Psoas muscle (tissue), 8 donors: ENCODE results near the gene TPI1. TPM values are rescaled to one million over a fixed set of nuclear protein-coding genes. Genes with fewer than 3 reads are reported as not detected.
"Not testable (repeated sequence)": the region's sequence is repeated elsewhere in the genome, so short reads cannot be mapped to it uniquely, and the experiment has no call there.

ENCODE experiments used
- ATAC-seq, 4 donors: fragments of 200-7000 bp; cut with Tn5 transposase; one replicate each; pipeline ENCODE4 v1.9.1; 2020; ENCODE audit warnings: moderate library complexity in 3 of 4, mild to moderate bottlenecking in 2 of 4
- DNase-seq, 2 donors: peaks; one replicate each; pipeline ENCODE4 v3.0.0-alpha.2; 2020
- H3K27ac ChIP-seq: fragments of 200-600 bp; one replicate; pipeline ENCODE4 v1.8.0; 2022
- H3K27me3 ChIP-seq, 3 donors: fragments of 200-600 bp in 1 of 3; one replicate each; pipeline versions ENCODE4 v1.6.1 to v1.8.0; 2013 to 2022; ENCODE audit warnings: low read length in 2 of 3, mild to moderate bottlenecking in 2 of 3, moderate library complexity in 1 of 3; ENCODE audit not compliant: insufficient read depth in 3 of 3
- H3K36me3 ChIP-seq, 2 donors: fragments of 200-600 bp in 1 of 2; one replicate each; pipeline versions ENCODE4 v1.6.1 to v1.8.0; 2013 to 2022; ENCODE audit warnings: low read depth in 1 of 2, mild to moderate bottlenecking in 1 of 2, moderate library complexity in 1 of 2; ENCODE audit not compliant: insufficient read depth in 1 of 2
- H3K4me1 ChIP-seq: fragments of 200-600 bp; one replicate; pipeline ENCODE4 v1.8.0; 2022
- H3K4me3 ChIP-seq: fragments of 200-600 bp; one replicate; pipeline ENCODE4 v1.8.0; 2022; ENCODE audit warnings: mild to moderate bottlenecking
- H3K9me3 ChIP-seq: fragments of 200-600 bp; one replicate; pipeline ENCODE4 v1.8.0; 2022
- WGBS, 3 donors: extraction: QIAGEN DNeasy Blood & Tissue Kit; methylation state at CpG; one replicate each; pipeline versions ENCODE4 v1.1.6 to v1.1.7; 2013; 5-methylcytosine and 5-hydroxymethylcytosine counted together
- intact Hi-C, 2 donors: fragments of 100-400 bp; cut with DNase I; formaldehyde crosslinking; loops; one replicate each; pipeline versions ENCODE4 v1.11.0 to v1.14.2; 2022
- polyA plus RNA-seq, 3 donors: library from polyadenylated mRNA; stranded (reverse); fragments of 200-250 nt; gene quantifications; one replicate each; pipeline ENCODE4 v1.2.3, GENCODE V29; 2013
- total RNA-seq, 4 donors: library from RNA; stranded (reverse); fragmentation: NEBNext Ultra II Directional in 2 of 4; extraction: Animal tissue kit (Norgen Biotek cat#: 25700) in 2 of 4; gene quantifications; one replicate each; pipeline versions ENCODE4 v1.2.1 to v1.2.4, GENCODE V29; 2021 to 2023
- TF ChIP-seq, protein P1 (sequence below): fragments of 200-600 bp; IDR thresholded peaks from one replicate; pipeline ENCODE4 v1.8.0; 2022; ENCODE audit warnings: antibody characterized with exemption
- donor health status: healthy with polysubstance abuse.
- donor health status: DM: no; HTN: no; CAD: no; lungs with moderate emphysema.
- donor health status: Bipolar disorder and iron deficiency.
- donor health status: healthy.
- donor health status: DM: yes; HTN: yes; CAD: no.
- donor health status: DM: no; HTN: no; CAD: no.
- donor health status: DM: no; HTN: no; CAD: no.
- donor health status: DM: yes; HTN: yes; CAD: no.

The TPI1 gene
- total and polyA plus RNA-seq, 7 donors: 537 to 952 (median 699) TPM

DNA sequence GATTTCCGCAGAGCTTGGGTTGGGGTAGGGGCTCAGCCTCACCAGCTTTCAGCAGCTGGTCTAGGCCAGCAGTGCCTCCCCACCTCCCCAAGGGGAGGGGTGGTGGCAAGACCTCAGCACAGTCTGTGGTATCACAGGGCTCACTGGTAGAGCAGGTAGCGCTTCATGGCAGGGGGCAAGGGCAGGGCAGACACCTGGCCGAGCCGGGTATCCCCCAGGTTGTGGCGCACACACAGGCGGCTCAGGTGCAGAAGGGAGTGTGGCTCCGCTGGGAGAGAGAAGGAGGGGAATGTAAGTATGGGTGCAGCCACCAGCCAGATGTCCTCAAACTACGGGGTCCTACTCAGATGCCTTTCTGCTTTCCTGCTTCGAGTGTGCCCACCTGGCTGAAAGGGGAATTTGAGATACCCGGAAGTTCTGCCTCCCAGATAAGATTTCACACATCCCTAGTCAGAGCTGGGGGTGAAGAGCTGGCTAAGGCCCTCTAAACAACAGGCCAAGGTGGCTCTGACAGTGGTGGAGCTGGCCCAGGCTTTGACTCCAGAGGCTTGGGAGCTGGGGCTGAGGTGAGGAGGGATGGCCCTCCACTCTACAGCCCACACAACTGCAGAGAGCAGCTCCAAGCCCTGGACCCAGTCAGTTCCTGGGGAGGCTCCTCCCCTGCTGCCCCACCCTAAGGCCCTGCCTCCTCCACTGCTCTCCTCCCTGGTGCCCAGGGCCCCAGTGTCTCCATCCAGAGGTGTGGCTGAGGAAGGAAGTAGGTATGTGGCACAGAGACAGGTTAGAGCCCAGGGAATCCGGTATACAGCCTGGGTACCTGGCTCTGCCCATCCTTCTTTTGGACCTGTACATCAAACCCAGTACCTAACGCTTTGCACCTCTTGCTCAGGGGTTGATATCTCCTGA is 4.0 kb downstream of the TPI1 start:
- intact Hi-C loops: no loop called here
- H3K4me3 ChIP-seq: peak overlapping the region; percentile 63
- DNase-seq: no peak

DNA sequence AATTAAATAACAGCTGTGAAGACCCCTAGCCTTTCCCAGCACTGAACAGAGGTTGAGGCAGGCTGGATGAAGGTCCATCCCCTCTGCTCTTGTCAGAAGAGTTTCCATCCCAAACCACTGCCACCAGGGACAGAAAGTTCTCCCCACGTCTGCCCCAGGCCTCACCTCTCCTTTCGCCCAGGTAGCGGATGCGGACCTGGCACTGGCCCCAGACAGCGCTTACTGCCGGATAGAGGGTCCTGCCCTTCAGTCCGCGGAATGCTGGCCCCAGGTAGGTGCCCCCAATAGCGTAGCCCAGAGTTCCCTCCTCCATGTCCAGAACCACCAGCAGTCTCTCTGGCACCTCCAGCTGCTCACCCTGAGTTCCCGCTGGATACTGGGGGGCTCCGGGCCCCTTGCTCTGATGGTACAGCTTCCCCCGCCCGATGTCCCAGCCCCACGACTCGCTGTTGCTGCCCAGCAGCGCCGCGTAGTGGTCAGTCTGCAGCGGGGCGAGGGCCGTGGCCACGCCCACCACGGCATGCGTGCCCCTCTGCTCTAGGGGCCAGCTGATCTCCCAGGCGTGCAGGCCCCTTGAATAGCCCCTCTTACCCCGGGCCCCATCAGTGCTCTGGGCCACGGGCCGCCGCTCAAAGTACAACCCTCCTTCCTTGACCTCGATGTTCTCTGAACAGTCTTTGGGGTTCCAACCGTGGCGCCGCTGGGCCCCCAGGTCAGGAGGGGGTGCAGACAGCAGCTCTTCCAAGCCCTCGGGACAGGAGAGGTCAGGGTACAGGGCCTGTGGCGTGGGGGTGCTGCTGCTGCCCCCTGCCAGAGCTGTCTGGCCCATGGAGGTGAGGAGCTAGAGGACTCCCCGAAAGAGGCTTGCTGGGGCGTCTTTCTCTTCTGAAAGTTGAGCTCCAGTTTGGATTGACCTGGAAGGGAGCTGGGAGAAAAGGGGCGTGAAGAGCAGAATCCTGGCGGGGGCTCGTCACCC is 5.0 kb downstream of the TPI1 start:
- peak overlapping the region; percentile 75 for H3K27ac ChIP-seq
- WGBS, 3 donors: 1 to 2% (median 1%) methylated on average over 34 to 40 of the region's 40 CpGs
- H3K4me1 ChIP-seq: peaks cover 29% of the 10 kb centered on the region
- intact Hi-C loops: no loop called here
- H3K4me3 ChIP-seq: peak overlapping the region; percentile 63
- H3K36me3 ChIP-seq: peaks cover 4 to 40% of the 10 kb centered on the region in 2 donors
- TF ChIP-seq, protein P1, sequence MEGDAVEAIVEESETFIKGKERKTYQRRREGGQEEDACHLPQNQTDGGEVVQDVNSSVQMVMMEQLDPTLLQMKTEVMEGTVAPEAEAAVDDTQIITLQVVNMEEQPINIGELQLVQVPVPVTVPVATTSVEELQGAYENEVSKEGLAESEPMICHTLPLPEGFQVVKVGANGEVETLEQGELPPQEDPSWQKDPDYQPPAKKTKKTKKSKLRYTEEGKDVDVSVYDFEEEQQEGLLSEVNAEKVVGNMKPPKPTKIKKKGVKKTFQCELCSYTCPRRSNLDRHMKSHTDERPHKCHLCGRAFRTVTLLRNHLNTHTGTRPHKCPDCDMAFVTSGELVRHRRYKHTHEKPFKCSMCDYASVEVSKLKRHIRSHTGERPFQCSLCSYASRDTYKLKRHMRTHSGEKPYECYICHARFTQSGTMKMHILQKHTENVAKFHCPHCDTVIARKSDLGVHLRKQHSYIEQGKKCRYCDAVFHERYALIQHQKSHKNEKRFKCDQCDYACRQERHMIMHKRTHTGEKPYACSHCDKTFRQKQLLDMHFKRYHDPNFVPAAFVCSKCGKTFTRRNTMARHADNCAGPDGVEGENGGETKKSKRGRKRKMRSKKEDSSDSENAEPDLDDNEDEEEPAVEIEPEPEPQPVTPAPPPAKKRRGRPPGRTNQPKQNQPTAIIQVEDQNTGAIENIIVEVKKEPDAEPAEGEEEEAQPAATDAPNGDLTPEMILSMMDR: peak; percentile 95
- peak; percentile 70 to 82 (median 74) for ATAC-seq
- no peaks in the 10 kb centered on the region for H3K9me3 ChIP-seq
- peak; percentile 86 to 93 for DNase-seq
- H3K27me3 ChIP-seq: no peaks in the 10 kb centered on the region

More for the DNA sequence above, 4.0 kb downstream of the TPI1 start:
- Histone ChIP-seq H3K27me3 (no peaks in the 10 kb centered on the region), H3K27ac (peak overlapping the region; percentile 75), H3K36me3 (peaks cover 4 to 39% of the 10 kb centered on the region in 2 donors), H3K9me3 (no peaks in the 10 kb centered on the region), H3K4me1 (peaks cover 35% of the 10 kb centered on the region)
- TF ChIP-seq, protein P1: no peak
- 55 to 82% (median 55%) methylated on average over 12 of the region's 12 CpGs for WGBS, 3 donors
- ATAC-seq: no peak

DNA sequence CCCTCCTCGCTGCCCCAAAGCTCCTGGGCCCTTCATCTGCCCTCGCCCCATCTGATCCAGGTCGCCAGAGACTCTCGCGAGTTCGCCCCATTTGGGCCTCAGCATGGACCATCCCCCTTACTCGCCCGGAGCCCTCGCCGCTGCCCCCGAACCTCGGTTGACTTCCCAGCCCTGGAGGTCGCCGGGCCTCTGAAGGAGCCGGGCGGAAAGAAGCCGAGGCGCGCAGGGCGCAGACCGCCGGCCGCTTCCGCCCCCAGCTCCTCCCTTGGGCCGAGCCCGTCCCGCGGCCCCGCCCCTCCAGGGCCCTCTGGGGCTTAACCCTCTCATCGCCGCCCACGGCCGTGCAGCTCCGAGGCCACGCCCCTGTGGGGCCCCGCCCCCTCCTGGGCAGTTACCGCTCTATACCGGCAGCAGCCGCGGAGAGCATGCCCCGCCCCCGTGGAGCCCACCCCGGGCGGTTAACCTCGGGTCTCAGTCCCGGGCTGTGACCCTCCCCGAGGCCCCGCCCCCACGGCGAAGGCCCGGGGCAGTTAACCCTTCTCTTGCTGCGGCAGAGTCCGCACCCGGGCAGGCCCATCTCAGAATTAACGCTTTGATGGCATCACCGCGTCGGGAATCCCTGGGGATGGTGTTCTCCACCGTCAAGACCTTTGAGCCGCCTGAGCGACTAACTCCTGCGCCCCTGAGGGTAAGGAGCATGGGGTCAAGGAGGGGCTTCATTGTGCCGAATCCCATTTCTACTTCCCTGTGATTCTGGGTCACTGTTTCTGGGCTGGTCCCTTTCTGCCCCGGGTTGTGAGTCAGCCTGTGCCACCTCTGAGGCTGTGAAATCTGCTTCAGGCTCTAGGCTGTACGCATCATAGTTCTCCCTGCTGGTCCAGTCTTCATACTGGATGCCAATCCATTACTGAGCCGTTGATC is 6.0 kb downstream of the TPI1 start, which contains the start of gene SPSB2:
Gene SPSB2, minus strand, starts transcription at position 210 of the 921 bp plus-strand sequence. CDS start 402 bp downstream, outside the sequence.
- TF ChIP-seq, protein P1: no peak

DNA sequence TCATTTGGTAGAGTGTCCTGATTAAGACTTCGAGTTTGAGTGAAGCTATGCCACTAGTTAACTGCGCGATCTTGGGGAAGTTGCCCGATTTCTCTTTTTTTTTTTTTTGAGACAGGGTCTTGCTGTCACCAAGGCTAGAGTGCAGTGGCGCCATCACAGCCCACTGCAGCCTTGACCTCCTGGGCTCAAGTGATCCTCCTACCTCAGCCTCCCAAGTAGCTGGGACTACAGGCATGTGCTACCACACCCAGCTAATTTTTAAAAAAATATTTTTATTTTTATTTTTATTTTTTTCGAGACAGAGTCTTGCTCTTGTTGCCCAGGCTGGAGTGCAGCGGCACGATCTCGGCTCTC is 6.7 kb downstream of the TPI1 start:
- H3K9me3 ChIP-seq, intact Hi-C loops, ATAC-seq, DNase-seq, H3K27me3 ChIP-seq: not testable (repeated sequence)
- WGBS, 3 donors: 56 to 58% (median 58%) methylated on average over 9 of the region's 9 CpGs
- peak overlapping the region; percentile 75 for H3K27ac ChIP-seq
- peak overlapping the region; percentile 63 for H3K4me3 ChIP-seq
- H3K4me1 ChIP-seq: peaks cover 24% of the 10 kb centered on the region
- H3K36me3 ChIP-seq: peaks cover 4 to 37% of the 10 kb centered on the region in 2 donors

More for the DNA sequence above, 6.0 kb downstream of the TPI1 start, which contains the start of gene SPSB2:
- peaks cover 29% of the 10 kb centered on the region for H3K4me1 ChIP-seq
- WGBS, 3 donors: 3 to 6% (median 3%) methylated on average over 40 to 66 of the region's 66 CpGs
- intact Hi-C loops: no loop called here
- DNase-seq (peak; percentile 98), ATAC-seq (peak; percentile 90 to 92 (median 92))
- H3K27ac ChIP-seq: peak within 1 kb of the TSS; percentile 75
- H3K9me3 ChIP-seq: no peaks in the 10 kb centered on the region
- H3K36me3 ChIP-seq: peaks cover 4 to 40% of the 10 kb centered on the region in 2 donors
- peak within 1 kb of the TSS; percentile 63 for H3K4me3 ChIP-seq
- H3K27me3 ChIP-seq: no peaks in the 10 kb centered on the region

DNA sequence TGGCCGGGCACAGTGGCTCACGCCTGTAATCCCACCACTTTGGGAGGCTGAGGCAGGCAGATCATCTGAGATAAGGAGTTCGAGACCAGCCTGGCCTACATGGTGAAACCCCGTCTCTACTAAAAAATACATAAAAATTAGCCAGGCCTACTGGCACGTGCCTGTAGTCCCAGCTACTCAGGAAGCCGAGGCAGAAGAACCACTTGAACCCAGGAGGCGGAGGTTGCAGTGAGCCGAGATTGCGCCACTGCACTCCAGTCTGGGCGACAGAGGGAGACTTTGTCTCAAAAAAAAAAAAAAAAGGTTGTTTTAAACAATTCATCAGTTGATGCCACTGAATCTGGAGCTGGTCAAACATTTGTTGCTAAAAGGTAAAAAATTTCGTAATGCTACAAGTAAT is 12.5 kb downstream of the TPI1 start:
- H3K9me3 ChIP-seq, H3K27ac ChIP-seq, H3K4me1 ChIP-seq, ATAC-seq, DNase-seq, intact Hi-C loops, H3K4me3 ChIP-seq, H3K27me3 ChIP-seq: not testable (repeated sequence)
- peaks cover 0 to 22% of the 10 kb centered on the region in 2 donors for H3K36me3 ChIP-seq
- WGBS, 3 donors: 90 to 94% (median 91%) methylated on average over 11 of the region's 11 CpGs
